Measurements from ENCODE around the gene ZDHHC9. TPM values are rescaled to one million over a fixed set of nuclear protein-coding genes. Genes with fewer than 3 reads are reported as not detected.

The ZDHHC9 gene
- total and polyA plus RNA-seq, 2 of the 4 experiments (the other 2 are of a cell fraction): 17.7 to 28.4 TPM

GRCh38 chrX:129754056-129755024 lies 89.3 kb downstream of the ZDHHC9 start:
- no peaks in the 10 kb centered on the region for H3K9me3 ChIP-seq (ENCODE audit: control insufficient read depth, insufficient read depth, low read length)
- no peaks in the 10 kb centered on the region for H4K20me1 ChIP-seq (ENCODE audit: insufficient read depth, low read length)
- H3K27me3 ChIP-seq (ENCODE audit: control insufficient read depth, insufficient read depth, low read length): peaks cover 6% of the 10 kb centered on the region
- no peak overlapping the region for H2AK9ac ChIP-seq (replicated peaks; ENCODE audit: low read depth, low read length, poor library complexity)
- no peak overlapping the region for H3K4ac ChIP-seq (ENCODE audit: low read depth, low read length)
- no peak overlapping the region for H3K14ac ChIP-seq (replicated peaks; ENCODE audit: low read depth, low read length)
- no peak overlapping the region for H3K23ac ChIP-seq (ENCODE audit: low read depth, low read length)
- H3K56ac ChIP-seq (ENCODE audit: extremely low read depth, insufficient read depth, low read length): no peak overlapping the region
- intact Hi-C loops (cut with micrococcal nuclease) (no loop called here), in situ Hi-C loops (cut with MboI; ENCODE audit: low sequenced_read_pairs) (no loop called here), dilution Hi-C loops (cut with HindIII; ENCODE audit: low sequenced_read_pairs, unreplicated experiment) (no loop called here)
- no peak overlapping the region for H2BK120ac ChIP-seq (ENCODE audit: low read depth, low read length)
- no peak overlapping the region for H4K8ac ChIP-seq (ENCODE audit: low read depth in 2 of 2, low read length in 2 of 2)
- no peak; the same call in 1 of the 2 replicates for ATAC-seq (ENCODE audit: low read depth)
- H4K91ac ChIP-seq (ENCODE audit: insufficient read depth, low read depth, low read length): no peak overlapping the region
- H3K4me3 ChIP-seq (ENCODE audit: insufficient read depth, low read depth, low read length): no peak overlapping the region
- H2BK20ac ChIP-seq (ENCODE audit: low read depth, low read length): no peak overlapping the region
- H3K36me3 ChIP-seq (ENCODE audit: control insufficient read depth, insufficient read depth, low read length): no peaks in the 10 kb centered on the region
- WGBS, 2 experiments (ENCODE audit: extremely low coverage in 2 of 2, insufficient read length in 1 of 2): 36% methylated on average over 10 of the region's 22 CpGs; no CpG with 5 or more reads in 1 of the 2 experiments
- H3K27ac ChIP-seq (ENCODE audit: insufficient read depth, low read length): no peak overlapping the region
- ChIA-PET CTCF (no interaction called here), POLR2A (ENCODE audit: unreplicated experiment) (no interaction called here)
- H4K5ac ChIP-seq (ENCODE audit: low read depth, low read length): no peak overlapping the region
- TF ChIP-seq CTCF (conservative IDR thresholded peaks at IDR 0.05; ENCODE audit: low read depth, low read length): peak; percentile 26; the same call in 1 of the 2 replicates
- TF ChIP-seq, protein P1, sequence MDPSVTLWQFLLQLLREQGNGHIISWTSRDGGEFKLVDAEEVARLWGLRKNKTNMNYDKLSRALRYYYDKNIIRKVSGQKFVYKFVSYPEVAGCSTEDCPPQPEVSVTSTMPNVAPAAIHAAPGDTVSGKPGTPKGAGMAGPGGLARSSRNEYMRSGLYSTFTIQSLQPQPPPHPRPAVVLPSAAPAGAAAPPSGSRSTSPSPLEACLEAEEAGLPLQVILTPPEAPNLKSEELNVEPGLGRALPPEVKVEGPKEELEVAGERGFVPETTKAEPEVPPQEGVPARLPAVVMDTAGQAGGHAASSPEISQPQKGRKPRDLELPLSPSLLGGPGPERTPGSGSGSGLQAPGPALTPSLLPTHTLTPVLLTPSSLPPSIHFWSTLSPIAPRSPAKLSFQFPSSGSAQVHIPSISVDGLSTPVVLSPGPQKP (IDR thresholded peaks at IDR 0.05; ENCODE audit: borderline replicate concordance, low read depth, low read length): no peak
- no peak for TF ChIP-seq MAZ (IDR thresholded peaks at IDR 0.05; ENCODE audit: borderline replicate concordance, low read depth, low read length)
- TF ChIP-seq RCOR1 (IDR thresholded peaks at IDR 0.05; ENCODE audit: insufficient replicate concordance, low read length): no peak
- H3K79me1 ChIP-seq (ENCODE audit: low read depth in 1 of 2, low read length in 2 of 2): no peaks in the 10 kb centered on the region
- H2BK5ac ChIP-seq (ENCODE audit: low read depth, low read length, poor library complexity, severe bottlenecking): no peak overlapping the region
- H3K9ac ChIP-seq (ENCODE audit: low read depth, low read length): no peak overlapping the region
- no peak overlapping the region for H2BK15ac ChIP-seq (ENCODE audit: low read depth, low read length)
- H2AK5ac ChIP-seq (ENCODE audit: low read depth, low read length): no peak overlapping the region
- no TSS peak for BruUV-seq (replicated peaks)
- H3K4me2 ChIP-seq (ENCODE audit: low read depth, low read length): no peak overlapping the region
- no peaks in the 10 kb centered on the region; the same call in 1 of the 2 replicates for H3K9me1 ChIP-seq (ENCODE audit: insufficient read depth, low read length)
- peak; percentile 11 for DNase-seq
- H3K4me1 ChIP-seq (ENCODE audit: control insufficient read depth, insufficient read depth, low read length): no peaks in the 10 kb centered on the region
- H3K18ac ChIP-seq (ENCODE audit: low read depth, low read length): no peak overlapping the region
- H2AFZ ChIP-seq (replicated peaks; ENCODE audit: low read length, poor library complexity): peak overlapping the region; percentile 14

Measured in IMR-90 (cell line).